Neuronal stem cell (in vitro differentiated cells): Measurements from ENCODE around the gene SLC7A14.

Experiments
- DNase-seq: peaks from one replicate; pipeline ENCODE4 v3.0.0-alpha.2; 2013; ENCODE audit warnings: low spot score
- H2AFZ ChIP-seq: one replicate; pipeline ENCODE4 v1.6.1; 2013; ENCODE audit warnings: mild to moderate bottlenecking, low read length, inconsistent platforms
- H2AK5ac ChIP-seq: 2 replicates; pipeline ENCODE4 v1.6.1; 2013; ENCODE audit warnings: low read depth, mild to moderate bottlenecking, inconsistent platforms, low read length, moderate library complexity, mixed read lengths
- H2BK120ac ChIP-seq: 2 replicates; pipeline ENCODE4 v1.6.1; 2013; ENCODE audit warnings: low read depth, mild to moderate bottlenecking, inconsistent platforms, low read length, moderate library complexity, mixed read lengths
- H2BK12ac ChIP-seq: one replicate; pipeline ENCODE4 v1.6.1; 2013; ENCODE audit warnings: low read length, inconsistent platforms
- H2BK15ac ChIP-seq: 2 replicates; pipeline ENCODE4 v1.6.1; 2013; ENCODE audit warnings: mild to moderate bottlenecking, low read length, inconsistent platforms, mixed read lengths
- H2BK5ac ChIP-seq: one replicate; pipeline ENCODE4 v1.6.1; 2013; ENCODE audit warnings: inconsistent platforms, mild to moderate bottlenecking, low read length, moderate library complexity
- H3K14ac ChIP-seq: one replicate; pipeline ENCODE4 v1.6.1; 2013; ENCODE audit warnings: low read length, inconsistent platforms
- H3K18ac ChIP-seq: 2 replicates; pipeline ENCODE4 v1.6.1; 2013; ENCODE audit warnings: low read length, inconsistent platforms
- H3K23ac ChIP-seq: 2 replicates; pipeline ENCODE4 v1.6.1; 2013; ENCODE audit warnings: low read depth, mild to moderate bottlenecking, mixed read lengths, low read length, inconsistent platforms; ENCODE audit not compliant: poor library complexity
- H3K27ac ChIP-seq: replicated peaks from 3 replicates; pipeline ENCODE4 v1.5.1; 2013; ENCODE audit warnings: low read length, inconsistent platforms
- H3K27me3 ChIP-seq, 3 experiments: 2 replicates each; pipeline ENCODE4 v1.6.1; 2013; ENCODE audit warnings: low read length in 3 of 3, mild to moderate bottlenecking in 2 of 3, inconsistent platforms in 1 of 3, low read depth in 1 of 3, mixed read lengths in 1 of 3, moderate library complexity in 1 of 3; ENCODE audit not compliant: control insufficient read depth in 3 of 3, insufficient read depth in 3 of 3
- H3K36me3 ChIP-seq, 2 donors: replicated peaks in 1 of 2; 2 replicates each; pipeline ENCODE4 v1.6.1; 2013; ENCODE audit warnings: low read length in 2 of 2; ENCODE audit not compliant: control insufficient read depth in 2 of 2, insufficient read depth in 2 of 2
- H3K4ac ChIP-seq: 2 replicates; pipeline ENCODE4 v1.6.1; 2013; ENCODE audit warnings: inconsistent platforms, mild to moderate bottlenecking, low read length, moderate library complexity
- H3K4me1 ChIP-seq, 2 donors: 1 replicate in 1 of 2; 2 replicates in 1 of 2; pipeline ENCODE4 v1.6.1; 2013; ENCODE audit warnings: low read length in 2 of 2, low read depth in 1 of 2; ENCODE audit not compliant: control insufficient read depth in 2 of 2, insufficient read depth in 1 of 2
- H3K4me2 ChIP-seq: one replicate; pipeline ENCODE4 v1.6.1; 2013; ENCODE audit warnings: mild to moderate bottlenecking, low read length, inconsistent platforms; ENCODE audit not compliant: insufficient read depth, poor library complexity, severe bottlenecking
- H3K4me3 ChIP-seq, 2 donors: 2 replicates each; pipeline ENCODE4 v1.5.1; 2013; ENCODE audit warnings: low read length in 2 of 2, mild to moderate bottlenecking in 2 of 2, inconsistent platforms in 1 of 2, moderate library complexity in 1 of 2
- H3K79me1 ChIP-seq: one replicate; pipeline ENCODE4 v1.6.1; 2013; ENCODE audit warnings: low read depth, mild to moderate bottlenecking, inconsistent platforms, low read length, moderate library complexity
- H3K9ac ChIP-seq: one replicate; pipeline ENCODE4 v1.6.1; 2013; ENCODE audit warnings: mild to moderate bottlenecking, low read depth, low read length, inconsistent platforms; ENCODE audit not compliant: poor library complexity
- H3K9me3 ChIP-seq, 2 donors: replicated peaks in 1 of 2; 2 replicates each; pipeline versions ENCODE3 to v1.6.1; 2013; ENCODE audit warnings: low read length in 2 of 2, mild to moderate bottlenecking in 2 of 2, inconsistent platforms in 1 of 2, low read depth in 1 of 2, mixed read lengths in 1 of 2, moderate library complexity in 1 of 2; ENCODE audit not compliant: control insufficient read depth in 2 of 2, insufficient read depth in 1 of 2
- H4K8ac ChIP-seq: one replicate; pipeline ENCODE4 v1.6.1; 2013; ENCODE audit warnings: low read depth, mild to moderate bottlenecking, inconsistent platforms, low read length, moderate library complexity
- H4K91ac ChIP-seq: one replicate; pipeline ENCODE4 v1.6.1; 2013; ENCODE audit warnings: low read length, low read depth, mild to moderate bottlenecking, inconsistent platforms; ENCODE audit not compliant: poor library complexity
- WGBS, 2 donors: extraction: QIAGEN DNeasy Blood & Tissue Kit; methylation state at CpG; one replicate each; pipeline ENCODE4 v1.1.7; 2013; ENCODE audit warnings: missing lambda C conversion rate in 2 of 2, mixed read lengths in 1 of 2; ENCODE audit not compliant: insufficient read length in 2 of 2, insufficient replicate concordance in 1 of 2; ENCODE audit errors: extremely low coverage in 2 of 2; 5-methylcytosine and 5-hydroxymethylcytosine counted together

Gene SLC7A14

DNA sequence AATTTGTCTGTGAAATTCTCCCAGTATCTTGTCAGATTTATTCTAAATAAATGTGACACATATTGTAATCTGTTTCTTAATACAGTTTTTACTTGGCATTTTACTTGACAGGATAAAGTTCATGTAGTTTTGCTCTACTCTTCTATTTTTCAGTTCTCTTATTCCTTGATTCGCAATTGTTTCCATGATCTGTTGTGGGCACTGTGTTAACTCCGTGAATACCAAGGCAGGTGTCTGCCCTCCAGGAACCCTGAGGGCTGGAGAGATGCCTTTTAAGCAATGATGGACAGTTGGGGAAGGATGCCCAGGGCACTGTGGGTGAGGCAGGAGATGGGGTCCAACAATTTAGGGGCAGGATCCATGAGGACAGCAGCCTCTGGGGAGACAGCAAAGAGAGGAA is 164.1 kb downstream of the SLC7A14 start:
- Histone ChIP-seq H2BK12ac (no peak overlapping the region), H3K27me3 (peaks cover 0 to 27% (median 0%) of the 10 kb centered on the region in 3 experiments), H3K79me1 (no peaks in the 10 kb centered on the region), H3K14ac (no peak overlapping the region), H3K4me2 (no peak overlapping the region), H4K8ac (no peak overlapping the region), H3K9ac (no peak overlapping the region), H3K4me1 (peaks cover 14% of the 10 kb centered on the region in 2 donors), H2AK5ac (no peak overlapping the region), H3K4me3 (no peak overlapping the region), H3K23ac (no peak overlapping the region), H3K4ac (no peak overlapping the region), H2AFZ (no peak overlapping the region), H3K27ac (no peak overlapping the region), H2BK15ac (no peak overlapping the region), H3K18ac (no peak overlapping the region), H2BK120ac (no peak overlapping the region), H3K9me3 (peaks cover 0 to 4% of the 10 kb centered on the region in 2 donors), H2BK5ac (no peak overlapping the region), H3K36me3 (no peaks in the 10 kb centered on the region), H4K91ac (no peak overlapping the region)
- DNase-seq: no peak
- no CpG with 5 or more reads among the region's 2 CpGs for WGBS, 2 donors

DNA sequence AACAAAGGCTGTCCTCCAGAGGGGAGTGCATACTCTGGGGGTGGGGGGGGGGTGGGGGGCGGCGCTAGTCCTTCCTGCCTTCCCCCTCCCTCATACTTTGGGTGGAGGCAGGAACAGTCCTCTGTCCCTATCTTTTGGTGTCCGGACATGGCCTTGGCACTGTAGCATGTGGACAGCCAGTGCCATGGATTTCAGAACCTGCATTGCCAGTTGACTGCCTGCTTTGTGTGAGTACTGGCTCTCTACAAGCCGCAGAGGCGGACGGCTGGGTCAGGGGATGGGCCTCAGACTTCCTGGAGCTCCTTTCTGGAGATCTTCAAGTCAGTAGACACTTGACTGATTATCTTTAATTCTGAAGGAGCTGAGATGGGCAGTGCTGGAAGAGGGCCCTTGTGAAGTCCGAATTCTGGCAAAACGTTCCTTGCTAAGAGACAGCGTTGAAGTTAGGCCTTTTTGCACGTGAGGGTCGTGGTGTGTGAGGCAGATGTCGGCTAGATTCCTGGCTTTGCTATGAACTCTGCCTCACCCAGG is 164.7 kb downstream of the SLC7A14 start:
- Histone ChIP-seq H3K23ac (no peak overlapping the region), H3K36me3 (no peaks in the 10 kb centered on the region), H3K9ac (peak overlapping the region; percentile 7), H3K9me3 (peaks cover 0 to 4% of the 10 kb centered on the region in 2 donors), H2BK12ac (no peak overlapping the region), H2BK120ac (no peak overlapping the region), H3K4ac (no peak overlapping the region), H3K4me1 (peaks cover 11 to 14% of the 10 kb centered on the region in 2 donors), H4K91ac (no peak overlapping the region), H3K4me2 (no peak overlapping the region), H2AK5ac (peak overlapping the region; percentile 20), H2BK5ac (no peak overlapping the region), H3K14ac (no peak overlapping the region), H3K18ac (peak overlapping the region; percentile 7), H2BK15ac (no peak overlapping the region), H3K4me3 (no peak overlapping the region), H2AFZ (peak overlapping the region; percentile 50), H3K27me3 (peaks cover 0 to 27% (median 0%) of the 10 kb centered on the region in 3 experiments), H3K79me1 (no peaks in the 10 kb centered on the region), H3K27ac (no peak overlapping the region), H4K8ac (no peak overlapping the region)
- DNase-seq: no peak
- WGBS, 2 donors: no CpG with 5 or more reads among the region's 12 CpGs

GRCh38 chr3:170420307-170420821 is 165.5 kb downstream of the SLC7A14 start:
- peaks cover 0 to 4% of the 10 kb centered on the region in 2 donors for H3K9me3 ChIP-seq
- no peak overlapping the region for H2BK12ac ChIP-seq
- no peak overlapping the region for H2AFZ ChIP-seq
- H4K8ac ChIP-seq: no peak overlapping the region
- H3K4me2 ChIP-seq: no peak overlapping the region
- peaks cover 8% of the 10 kb centered on the region in 2 donors for H3K4me1 ChIP-seq
- DNase-seq: no peak
- H3K14ac ChIP-seq: no peak overlapping the region
- H3K4me3 ChIP-seq: peak overlapping the region in 1 of 2 donors; percentile 27
- H3K36me3 ChIP-seq: no peaks in the 10 kb centered on the region
- no peak overlapping the region for H3K9ac ChIP-seq
- no peak overlapping the region for H3K27ac ChIP-seq
- H2BK5ac ChIP-seq: no peak overlapping the region
- H2BK15ac ChIP-seq: no peak overlapping the region
- no peak overlapping the region for H2BK120ac ChIP-seq
- H2AK5ac ChIP-seq: no peak overlapping the region
- H4K91ac ChIP-seq: no peak overlapping the region
- H3K18ac ChIP-seq: peak overlapping the region; percentile 33
- H3K79me1 ChIP-seq: no peaks in the 10 kb centered on the region
- peaks cover 0 to 27% (median 0%) of the 10 kb centered on the region in 3 experiments for H3K27me3 ChIP-seq
- WGBS, 2 donors: no CpG with 5 or more reads among the region's 17 CpGs
- H3K23ac ChIP-seq: no peak overlapping the region
- no peak overlapping the region for H3K4ac ChIP-seq

- WGBS, 2 donors: no CpG with 5 or more reads among the region's 58 CpGs
- no peak overlapping the region for H2AFZ ChIP-seq
- no peak overlapping the region for H3K27ac ChIP-seq
- peak overlapping the region in 1 of 2 donors; percentile 70 for H3K4me3 ChIP-seq
- no peak overlapping the region for H2BK120ac ChIP-seq
- H3K4me1 ChIP-seq: peaks cover 3 to 8% of the 10 kb centered on the region in 2 donors
- H3K4me2 ChIP-seq: peak overlapping the region; percentile 62
- no peak overlapping the region for H3K14ac ChIP-seq
- H3K79me1 ChIP-seq: no peaks in the 10 kb centered on the region
- H4K8ac ChIP-seq: no peak overlapping the region
- no peaks in the 10 kb centered on the region for H3K36me3 ChIP-seq
- H3K4ac ChIP-seq: no peak overlapping the region
- no peak overlapping the region for H3K9ac ChIP-seq
- no peak overlapping the region for H2BK15ac ChIP-seq
- H3K23ac ChIP-seq: no peak overlapping the region
- H2AK5ac ChIP-seq: no peak overlapping the region
- H3K27me3 ChIP-seq: peaks cover 0 to 27% (median 0%) of the 10 kb centered on the region in 3 experiments
- no peak for DNase-seq
- peak overlapping the region; percentile 54 for H3K18ac ChIP-seq
- H2BK12ac ChIP-seq: no peak overlapping the region
- peaks cover 0 to 4% of the 10 kb centered on the region in 2 donors for H3K9me3 ChIP-seq
- H4K91ac ChIP-seq: no peak overlapping the region
- H2BK5ac ChIP-seq: no peak overlapping the region
Measured at GRCh38 chr3:170419557-170420087, 166.3 kb downstream of the SLC7A14 start.
